HG03571 (cell line): ENCODE data around the gene LYPD3.

Source experiments
- ATAC-seq: cut with Tn5 transposase; IDR thresholded peaks from one replicate; pipeline ENCODE4 v1.9.1; 2021; ENCODE audit not compliant: unreplicated experiment

Gene LYPD3

DNA sequence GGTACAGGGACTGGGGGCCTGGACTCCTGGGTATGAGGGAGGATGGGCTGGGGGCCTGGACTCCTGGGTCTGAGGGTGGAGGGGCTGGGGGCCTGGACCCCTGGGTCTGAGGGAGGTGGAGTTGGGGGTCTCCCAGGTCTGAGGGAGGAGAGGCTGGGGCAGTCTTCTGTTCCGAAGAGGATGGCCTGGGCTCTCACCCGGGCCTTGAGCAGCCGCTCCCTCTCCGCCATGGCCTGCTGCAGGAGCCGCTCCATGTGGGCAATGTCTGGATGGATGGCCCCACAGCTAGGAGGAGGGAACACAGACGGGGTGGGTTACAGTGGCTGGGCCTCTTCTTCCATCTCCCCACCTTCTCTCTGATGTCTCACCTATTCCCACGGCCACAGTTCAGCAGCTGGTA lies 21.0 kb upstream of the LYPD3 start:
- no peak for ATAC-seq

DNA sequence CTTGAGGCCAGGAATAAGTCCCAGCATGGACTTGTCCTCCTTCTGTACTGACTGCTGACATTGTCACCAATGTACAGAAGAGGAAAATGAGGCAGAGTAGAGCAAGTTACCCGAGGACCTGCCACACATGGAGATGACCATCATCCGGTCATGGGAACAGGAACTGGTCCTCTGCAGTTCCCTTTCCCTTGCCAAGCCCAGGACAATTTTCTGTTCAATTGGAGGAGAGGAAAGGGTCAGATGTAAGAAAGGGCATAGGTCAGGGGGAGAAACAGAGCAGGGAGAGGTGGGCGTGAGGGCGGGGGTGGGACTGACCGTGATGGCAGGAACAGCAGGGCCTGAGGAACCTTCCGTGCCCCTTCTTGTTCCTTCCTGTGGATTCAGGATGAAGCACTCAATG lies 20.5 kb upstream of the LYPD3 start:
- no peak for ATAC-seq

DNA sequence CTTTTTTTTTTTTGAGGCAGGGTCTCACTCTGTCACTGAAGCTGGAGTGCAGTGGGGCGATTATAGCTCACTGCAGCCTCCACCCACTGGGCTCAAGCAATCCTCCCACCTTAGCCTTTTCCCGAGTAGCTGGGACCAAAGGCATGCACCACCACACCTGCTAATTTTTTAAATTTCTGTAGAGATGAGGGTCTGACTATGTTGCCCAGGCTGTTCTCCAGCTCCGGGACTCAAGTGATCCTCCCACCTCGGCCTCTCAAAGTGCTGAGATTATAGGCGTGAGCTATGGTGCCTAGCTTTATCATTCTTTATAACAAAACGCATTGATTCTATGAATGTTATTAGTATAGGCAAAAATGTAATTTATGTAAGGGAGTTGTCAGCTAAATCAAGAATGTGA lies 17.9 kb upstream of the LYPD3 start:
- no peak for ATAC-seq

DNA sequence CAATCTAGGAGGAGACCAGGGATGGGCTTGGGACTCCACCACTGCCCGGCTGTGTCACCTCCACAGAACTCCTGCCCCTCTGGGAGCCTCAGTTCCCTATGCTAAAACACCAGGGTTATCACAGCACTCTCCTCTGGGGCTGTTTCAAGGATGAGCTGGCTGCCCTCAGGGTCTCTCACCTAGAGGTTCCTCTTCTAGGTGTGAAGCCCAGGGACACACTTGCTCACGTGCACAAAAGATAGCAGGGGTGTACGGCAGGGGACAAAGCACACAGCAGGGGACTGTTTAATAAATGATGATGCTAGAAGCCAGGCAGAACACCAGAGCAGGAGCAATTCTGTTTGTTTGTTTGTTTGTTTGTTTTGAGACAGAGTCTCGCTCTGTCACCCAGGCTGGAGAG lies 16.8 kb upstream of the LYPD3 start:
- no peak for ATAC-seq

DNA sequence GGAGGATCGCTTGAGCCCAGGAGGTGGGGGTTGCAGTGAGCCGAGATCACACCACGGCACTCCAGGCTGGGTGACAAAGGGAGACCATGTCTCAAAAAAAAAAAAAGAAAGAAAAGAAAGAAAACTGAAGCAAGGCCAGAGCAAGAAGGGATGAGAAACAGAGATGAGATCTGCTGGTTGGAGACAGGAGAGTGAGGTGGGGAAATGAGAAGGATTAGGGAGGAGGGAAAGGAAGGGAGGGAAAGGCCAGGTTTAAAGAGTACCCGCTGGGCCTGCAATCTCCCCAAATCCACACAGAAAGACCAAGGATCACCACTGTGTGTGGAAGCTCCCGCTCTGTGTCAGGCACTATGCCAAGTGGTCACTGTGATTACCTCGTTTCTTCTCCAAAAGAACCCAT lies 16.3 kb upstream of the LYPD3 start:
- ATAC-seq = no peak

DNA sequence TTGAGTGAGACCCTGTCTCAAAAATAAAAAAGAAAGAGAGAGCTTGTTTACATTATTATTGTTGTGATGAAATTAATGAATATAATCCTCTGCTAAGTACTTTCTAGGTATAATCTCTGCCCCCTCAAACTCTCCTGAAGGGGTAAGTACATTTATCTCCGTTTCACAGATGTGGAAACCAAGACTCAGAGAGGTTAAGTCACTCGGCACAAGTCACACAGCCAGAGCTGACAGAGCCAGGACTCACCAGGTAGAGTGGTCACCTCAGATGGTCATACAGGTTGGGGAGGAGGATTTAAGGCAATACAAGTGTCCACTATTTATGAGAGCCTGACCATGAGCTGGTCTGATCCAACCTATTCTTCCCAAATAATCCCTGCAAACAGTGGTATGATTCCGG lies 15.2 kb upstream of the LYPD3 start:
- ATAC-seq = no peak

DNA sequence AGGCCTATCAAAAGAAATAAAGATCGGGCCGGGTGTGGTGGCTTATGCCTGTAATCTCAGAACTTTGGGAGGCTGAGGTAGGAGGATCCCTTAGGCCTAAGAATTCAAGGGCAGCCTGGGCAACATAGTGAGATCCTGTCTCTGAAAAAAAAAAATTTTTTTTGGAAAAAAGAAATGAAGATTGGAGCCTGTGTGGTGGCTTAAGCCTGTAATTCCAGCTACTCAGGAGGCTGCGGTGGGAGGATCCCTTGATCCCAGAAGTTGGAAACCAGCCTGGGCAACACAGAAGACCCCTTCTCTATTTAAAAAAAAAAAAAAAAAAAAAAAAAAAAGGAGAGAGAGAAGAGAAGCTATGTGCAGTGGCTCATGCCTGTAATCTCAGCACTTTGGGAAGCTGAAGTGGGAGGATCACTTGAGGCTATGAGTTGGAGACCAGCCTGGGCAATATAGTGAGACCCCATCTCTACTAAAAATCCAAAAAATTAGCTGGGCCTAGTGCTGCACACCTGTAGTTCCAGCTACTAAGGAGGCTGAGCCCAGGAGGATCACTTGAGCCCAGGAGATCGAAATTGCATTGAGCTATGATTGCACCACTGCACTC lies 14.7 kb upstream of the LYPD3 start:
- no peak for ATAC-seq

DNA sequence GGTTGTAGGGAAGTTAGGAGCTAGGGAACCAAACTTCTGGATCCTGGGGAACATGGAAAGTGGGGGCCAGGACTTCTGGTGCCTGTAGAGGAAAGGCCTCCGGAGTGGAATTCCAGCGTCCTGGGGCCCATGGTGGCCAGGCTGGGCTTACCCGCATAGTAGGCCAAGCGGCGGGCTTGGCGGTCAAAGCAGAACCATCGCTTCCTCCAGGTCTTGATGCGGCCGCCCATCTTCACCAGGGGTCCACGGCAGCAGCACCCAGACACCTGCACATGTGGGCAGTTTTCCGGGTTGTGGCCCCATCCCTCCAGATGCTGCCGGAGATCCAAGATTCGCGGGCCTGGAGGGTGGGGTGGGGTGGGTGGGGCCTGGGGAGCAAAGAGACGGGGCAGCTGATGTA lies 13.8 kb upstream of the LYPD3 start:
- ATAC-seq = no peak

DNA sequence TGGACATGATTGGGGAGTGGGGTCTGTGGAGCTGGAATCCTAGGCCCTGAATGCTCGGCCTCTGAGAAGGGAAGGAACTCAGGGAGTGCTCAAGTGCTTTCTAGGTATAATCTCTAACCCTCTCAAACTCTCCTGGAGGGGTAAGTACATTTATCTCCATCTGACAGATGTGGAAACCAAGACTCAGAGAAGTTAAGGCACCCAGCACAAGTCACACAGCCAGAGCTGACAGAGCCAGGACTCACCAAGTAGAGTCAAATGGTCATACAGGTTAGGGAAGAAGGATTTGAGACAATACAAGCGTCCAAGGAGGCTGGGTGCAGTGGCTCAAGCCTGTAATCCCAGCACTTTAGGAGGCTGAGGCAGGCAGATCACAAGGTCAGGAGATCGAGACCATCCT lies 12.9 kb upstream of the LYPD3 start:
- no peak for ATAC-seq

DNA sequence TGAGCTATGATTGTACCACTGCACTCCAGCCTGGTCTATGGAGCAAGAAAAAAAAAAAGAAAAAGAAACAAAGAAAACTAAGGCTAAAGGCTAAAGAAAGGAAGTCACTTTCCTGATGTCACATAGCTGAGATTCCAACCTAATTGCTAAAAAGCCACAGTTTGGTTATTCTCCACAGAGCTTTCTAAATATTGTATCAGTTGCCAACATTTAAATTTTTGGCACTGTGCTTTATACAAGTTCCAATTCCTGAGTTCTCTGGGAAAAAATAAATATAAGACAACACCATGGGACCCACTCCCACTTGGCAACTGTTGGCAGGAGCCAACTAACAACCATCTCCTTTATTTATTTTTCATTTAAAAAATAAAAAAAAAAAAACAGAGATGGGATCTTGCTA lies 11.2 kb upstream of the LYPD3 start:
- no peak for ATAC-seq

DNA sequence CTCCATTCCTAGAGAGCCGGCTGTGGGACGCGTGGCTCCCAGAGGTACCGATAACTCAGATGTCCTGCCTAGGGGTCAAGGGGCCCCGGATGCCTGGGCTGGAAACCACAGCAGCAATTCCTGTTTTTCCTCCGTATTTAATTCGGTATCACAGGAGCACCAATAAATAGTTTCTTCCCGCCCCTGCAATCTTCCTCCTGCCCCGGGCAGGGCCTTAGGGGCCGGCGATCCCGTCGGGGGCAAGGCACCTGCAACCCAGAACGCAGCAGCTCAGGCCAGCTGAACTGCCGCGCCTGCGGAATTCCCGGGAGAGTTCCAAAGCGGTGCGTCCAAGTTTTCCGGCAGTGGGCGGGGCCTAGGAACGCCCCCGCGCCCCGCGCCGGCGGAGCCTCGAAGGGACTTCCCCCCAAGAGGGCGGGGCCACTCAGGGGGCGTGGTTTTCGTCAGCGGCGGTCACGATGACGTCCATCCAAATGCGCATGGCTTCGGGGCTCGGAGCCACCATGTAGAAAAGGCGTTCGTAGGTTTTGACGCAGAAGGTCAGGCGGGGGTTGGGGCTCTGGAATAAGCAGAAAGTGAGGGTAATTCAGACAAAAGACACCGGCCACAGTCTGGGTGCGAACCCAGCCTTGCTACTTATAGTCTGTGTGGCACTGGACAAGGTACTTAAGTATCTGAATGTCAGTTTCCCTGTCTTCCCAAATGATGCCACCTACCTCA lies 9.7 kb upstream of the LYPD3 start:
- no peak for ATAC-seq

DNA sequence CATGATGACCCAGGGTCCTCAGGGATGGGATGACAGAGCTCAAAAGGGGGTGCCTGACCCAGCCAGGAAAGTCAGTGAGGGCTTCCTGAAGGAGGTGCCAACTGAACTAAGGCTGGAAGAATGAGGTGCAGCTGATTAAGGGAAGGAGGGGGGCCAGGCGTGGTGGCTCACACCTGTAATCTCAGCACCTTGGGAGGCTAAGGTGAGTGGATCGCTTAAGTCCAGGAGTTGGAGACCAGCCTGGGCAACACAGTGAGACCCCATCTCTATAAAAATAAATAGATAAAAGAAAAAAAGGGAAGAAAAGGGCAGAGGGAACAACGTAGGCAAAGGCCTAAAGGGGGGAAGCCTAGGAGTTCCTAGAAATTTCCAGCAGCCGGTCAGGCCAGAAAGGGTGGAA lies 9.1 kb upstream of the LYPD3 start:
- ATAC-seq = no peak

DNA sequence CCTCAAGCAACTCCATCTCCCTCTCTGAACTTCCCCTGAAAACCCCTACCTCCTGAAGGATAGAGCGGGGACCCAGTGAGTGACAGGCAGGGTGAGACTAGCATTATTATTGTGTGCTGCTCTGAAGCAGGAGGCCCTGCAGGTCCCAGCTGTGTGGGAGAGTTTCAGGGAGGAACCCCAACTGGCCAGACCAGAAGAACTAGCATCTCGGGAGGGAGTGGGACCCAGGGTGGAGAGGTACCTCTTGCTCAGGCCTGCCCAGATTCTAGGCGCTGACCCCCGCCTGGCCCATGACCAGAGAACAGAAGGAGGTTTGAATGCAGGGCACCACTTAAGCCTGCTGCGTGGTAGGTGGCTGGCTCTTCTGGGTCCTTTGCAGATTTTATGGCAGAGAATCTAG lies 5.7 kb upstream of the LYPD3 start:
- ATAC-seq = no peak

DNA sequence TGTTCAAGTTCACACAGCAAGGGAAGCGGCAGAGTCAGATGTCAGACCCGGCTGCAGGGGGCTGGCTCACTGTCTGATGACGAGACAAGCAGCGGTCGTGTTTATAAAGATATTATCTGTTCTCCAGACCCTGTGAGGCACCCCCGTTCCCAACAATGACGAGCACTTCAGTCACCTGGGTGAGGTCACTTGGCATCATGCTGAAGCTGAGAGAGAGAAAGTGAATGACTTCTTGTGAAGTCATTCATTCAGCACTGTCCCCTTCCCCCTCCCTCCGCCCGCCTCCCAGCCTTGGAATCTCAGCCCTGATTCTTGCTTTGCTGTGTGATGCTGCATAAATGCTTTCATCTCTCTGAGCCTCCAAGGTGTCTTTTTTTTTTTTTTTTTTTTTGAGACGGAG lies 4.9 kb upstream of the LYPD3 start:
- no peak for ATAC-seq

DNA sequence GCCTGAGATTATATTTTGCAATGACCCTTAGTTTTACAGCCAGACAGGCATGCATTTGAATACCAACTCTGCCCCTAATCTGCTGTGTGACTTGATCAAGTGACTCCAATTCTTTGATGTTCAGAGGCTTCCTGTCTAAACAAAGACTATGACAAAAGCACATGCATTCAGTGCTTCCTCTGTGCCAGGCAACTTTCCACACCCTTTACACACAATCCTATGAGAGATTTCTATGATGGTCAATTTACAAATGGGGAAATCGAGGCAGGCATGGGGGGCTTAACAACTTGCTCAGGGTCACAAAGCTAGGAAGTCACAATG lies 3.7 kb upstream of the LYPD3 start:
- ATAC-seq = no peak

DNA sequence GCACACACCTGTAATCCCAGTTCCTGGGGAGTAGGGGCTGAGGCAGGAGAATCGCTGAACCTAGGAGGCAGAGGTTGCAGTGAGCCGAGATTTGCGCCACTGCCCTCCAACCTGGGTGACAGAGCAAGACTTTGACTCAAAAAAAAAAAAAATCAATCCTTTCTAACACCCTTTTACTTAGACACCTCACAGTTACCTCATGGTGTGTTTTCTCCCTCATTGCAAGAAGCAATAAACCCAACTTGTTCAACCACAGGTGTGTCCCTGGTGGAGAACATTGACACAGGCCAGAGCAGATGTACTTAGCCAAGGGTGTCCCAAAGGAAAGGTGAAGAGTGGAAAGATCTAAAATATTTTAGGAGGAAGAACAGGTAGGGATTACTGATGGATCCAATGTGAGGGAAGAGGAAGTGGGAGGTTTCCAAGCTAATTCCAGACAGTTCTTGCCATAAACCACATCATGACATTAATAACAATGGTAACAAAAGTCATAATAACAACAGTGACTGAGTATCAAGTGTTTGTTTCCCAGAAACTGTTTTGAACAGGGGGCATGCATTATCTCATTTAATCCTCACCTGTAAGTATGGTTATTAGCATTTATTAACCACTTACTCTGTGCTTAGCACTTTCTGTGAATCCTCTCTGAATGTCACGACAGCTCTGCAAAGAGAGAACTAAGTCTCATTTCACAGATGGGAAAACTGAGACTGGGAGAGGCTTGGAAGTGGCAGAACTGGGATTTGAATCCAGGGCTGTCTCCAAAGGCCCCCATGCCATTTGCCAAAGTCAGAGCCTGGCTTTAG lies 3.1 kb upstream of the LYPD3 start:
- no peak for ATAC-seq

DNA sequence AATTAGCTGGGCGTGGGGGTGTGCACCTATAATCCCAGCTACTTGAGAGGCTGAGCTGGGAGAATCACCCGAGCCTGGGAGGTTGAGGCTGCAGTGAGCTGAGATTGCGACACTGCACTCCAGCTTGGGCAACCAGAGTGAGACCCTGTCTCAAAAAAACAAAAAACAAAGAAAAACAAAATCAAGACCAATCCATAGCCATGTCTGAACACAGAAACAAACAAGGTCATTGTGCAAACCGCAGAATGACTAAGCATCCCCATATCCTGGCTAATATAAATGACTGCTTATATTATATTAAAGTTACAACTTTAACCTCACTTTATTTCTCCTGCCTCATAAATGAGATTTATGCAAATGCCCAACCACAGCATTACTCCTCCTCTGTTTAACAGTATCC lies 2.3 kb upstream of the LYPD3 start:
- no peak for ATAC-seq

DNA sequence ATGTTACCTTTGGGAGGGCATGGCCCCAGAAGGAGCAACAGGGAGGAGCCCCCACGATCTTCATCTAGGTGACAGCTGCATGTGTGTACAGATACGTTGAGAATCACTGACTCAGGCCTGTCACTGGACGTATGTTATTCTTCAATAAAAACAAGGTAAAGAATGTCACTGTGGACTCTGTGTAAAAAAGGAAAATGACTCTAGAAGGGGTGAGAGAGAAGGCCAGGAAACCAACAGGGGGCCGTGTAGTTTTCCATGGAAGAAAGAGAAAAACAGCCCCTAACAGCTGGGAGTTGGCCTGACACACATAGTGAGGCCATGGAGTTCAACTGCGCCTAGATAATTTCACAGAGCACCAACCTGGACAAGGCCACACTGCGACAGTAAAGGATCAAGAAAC lies 1.9 kb upstream of the LYPD3 start:
- ATAC-seq = no peak

DNA sequence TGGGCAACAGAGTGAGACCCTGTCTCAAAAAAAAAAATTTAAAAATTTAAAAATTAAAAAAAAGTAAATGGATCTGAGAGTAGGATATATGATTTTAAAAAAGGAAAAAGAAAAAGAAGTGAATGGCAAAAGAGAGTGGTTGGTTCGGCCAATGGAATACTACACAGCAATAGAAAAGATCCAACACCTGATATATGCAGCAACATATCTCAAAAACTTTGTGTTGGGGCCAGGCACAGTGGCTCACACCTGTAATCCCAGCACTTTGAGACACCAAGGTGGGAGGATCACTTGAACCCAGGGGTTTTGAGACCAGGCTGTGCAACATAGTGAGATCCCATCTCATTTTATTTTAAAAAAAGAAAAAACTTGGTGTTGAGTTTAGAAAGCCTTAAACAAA lies 1.4 kb upstream of the LYPD3 start:
- no peak for ATAC-seq

DNA sequence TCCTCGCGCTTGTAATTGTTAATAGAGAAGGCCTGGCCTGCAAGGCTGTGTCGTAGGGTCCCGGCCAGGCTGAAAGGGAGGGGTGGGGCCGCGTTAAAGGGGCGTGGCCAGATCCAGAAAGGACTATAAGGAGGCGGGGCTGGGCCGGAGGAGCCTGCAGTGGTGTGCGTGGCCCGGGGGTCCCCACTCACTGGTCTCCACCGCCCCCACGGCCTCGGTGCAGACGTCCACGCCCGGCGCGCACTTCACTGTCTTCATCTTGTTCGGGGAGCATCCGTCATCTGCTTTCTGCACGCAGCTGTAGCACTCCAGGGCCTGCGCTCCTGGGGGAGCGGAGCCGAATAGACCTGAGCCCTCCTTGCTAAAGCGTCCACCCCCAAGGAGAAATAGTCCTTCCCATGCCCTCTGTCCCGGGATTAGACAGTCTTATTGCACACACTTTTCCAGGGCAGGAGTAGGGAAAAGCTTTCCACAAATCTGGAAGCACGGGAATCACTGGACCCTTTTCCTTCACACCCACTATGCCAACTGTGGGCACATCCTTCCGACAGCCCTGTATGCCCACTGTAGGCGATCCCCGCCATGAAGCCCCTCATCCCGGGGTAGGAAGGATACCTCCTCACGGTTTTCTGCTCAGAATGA lies 1.2 kb downstream of the LYPD3 start:
- peak; percentile 37 for ATAC-seq

DNA sequence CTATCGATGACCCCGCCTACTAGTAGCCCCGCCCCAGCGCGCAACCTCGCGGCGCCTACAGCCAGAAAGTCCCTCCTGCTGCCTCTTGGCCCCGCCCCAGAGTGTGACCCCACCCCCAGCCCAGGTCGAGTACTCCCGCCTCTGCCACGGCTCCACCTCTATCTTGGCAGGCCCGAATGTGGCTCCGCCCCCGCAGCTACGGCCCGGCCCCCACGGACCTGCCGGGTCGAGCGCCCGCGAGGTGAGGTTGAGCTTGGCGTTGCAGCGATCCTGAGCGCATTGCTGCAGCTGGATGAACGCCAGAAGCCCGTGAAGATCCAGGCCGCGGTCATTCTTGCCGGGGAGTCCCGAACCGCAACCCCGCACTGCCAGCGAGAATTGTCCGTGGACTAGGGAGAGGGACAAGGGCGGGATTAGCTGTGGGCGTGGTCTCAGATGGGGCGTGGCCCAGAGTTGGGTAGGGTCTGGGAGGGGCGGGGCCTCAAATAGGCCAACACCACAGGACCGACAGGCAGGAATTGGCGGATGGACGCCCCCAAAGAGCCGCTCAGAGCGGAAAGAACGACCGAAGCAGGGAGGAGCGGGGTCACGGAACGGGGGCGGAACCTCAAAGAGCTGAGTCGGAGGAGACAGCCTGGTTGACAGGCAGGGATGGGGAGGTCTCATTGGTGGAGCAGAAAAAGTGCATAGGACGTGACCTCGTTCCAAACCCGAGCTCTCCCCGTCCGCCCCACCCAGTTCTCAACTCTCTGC lies 1.9 kb downstream of the LYPD3 start:
- peak; percentile 80 for ATAC-seq
